ENCODE measurements around the gene EXOC4.

The EXOC4 gene

DNA sequence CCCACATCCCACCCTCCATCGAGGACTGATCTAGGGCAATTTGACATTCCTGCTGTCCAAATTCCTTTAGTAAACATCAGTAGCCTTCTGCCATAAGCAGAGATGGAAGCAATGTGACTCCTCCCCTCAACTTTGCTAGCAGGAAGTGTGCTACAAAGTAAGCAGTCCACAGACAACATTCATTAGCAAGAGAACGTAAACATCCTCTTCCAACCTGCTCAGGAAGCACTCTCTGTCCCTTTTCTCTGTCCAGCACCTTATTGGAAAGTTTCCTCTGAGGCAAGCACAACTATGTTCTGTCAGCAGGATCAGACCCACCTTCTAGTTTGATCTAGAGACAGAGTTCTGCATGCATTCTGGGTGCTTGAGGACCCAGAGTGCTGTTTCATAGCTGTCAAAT lies 826.1 kb downstream of the EXOC4 start:
- Histone ChIP-seq H3K27me3 (no peaks in the 10 kb centered on the region), H3K9ac (no peak overlapping the region), H3K36me3 (peaks cover 29% of the 10 kb centered on the region), H3K4me2 (no peak overlapping the region), H3K9me3 (peaks cover 7% of the 10 kb centered on the region; the same call in 1 of the 2 replicates), H3K4me1 (no peaks in the 10 kb centered on the region), H3K27ac (no peak overlapping the region), H4K20me1 (no peaks in the 10 kb centered on the region), H3K4me3 (no peak overlapping the region)
- no peak for TF ChIP-seq Cebpa-rat (IDR thresholded peaks at IDR 0.05)

- Histone ChIP-seq H4K20me1 (no peaks in the 10 kb centered on the region), H3K27me3 (no peaks in the 10 kb centered on the region), H3K27ac (no peak overlapping the region), H3K4me2 (no peak overlapping the region), H3K4me3 (no peak overlapping the region), H3K4me1 (peaks cover 6% of the 10 kb centered on the region; the same call in 1 of the 2 replicates), H3K36me3 (peaks cover 8% of the 10 kb centered on the region; the same call in 1 of the 2 replicates), H3K9me3 (peaks cover 27% of the 10 kb centered on the region), H3K9ac (no peak overlapping the region)
- TF ChIP-seq Cebpa-rat (IDR thresholded peaks at IDR 0.05): no peak
Observed at GRCh38 chr7:134081695-134082094, 828.8 kb downstream of the EXOC4 start.

DNA sequence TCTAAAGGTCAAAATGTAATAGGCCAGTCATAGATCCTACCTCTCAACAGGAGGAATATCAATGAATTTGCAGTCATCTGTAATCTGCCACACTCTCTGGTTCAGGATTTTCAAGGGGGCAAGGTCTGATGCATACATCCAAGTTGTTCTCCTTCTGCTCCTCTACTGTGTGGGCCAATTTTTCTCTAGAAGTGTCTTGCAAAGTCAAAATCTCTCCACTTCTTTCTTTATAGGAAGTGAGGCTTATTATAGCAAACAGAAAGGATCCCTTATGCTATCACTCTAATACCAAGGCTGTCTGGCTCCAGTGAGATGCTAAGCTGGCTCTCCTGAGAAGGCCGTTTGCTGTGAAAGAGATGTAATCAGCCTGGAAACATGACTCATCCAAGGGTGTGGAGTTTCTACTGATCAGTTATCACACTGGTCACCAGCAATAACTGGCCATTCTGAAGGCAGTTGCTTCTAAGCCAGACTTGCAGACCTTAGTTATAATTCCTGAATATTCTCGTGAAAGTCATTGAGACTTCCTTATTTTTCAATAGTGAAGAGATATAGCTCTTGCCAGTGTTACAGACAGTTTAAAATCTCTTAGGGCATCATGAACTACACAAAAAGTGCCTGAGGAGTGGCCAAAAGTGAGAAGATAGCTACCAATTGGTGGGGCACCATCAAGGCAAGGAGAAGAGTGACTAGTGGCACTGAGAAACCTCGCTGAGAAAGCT lies 831.0 kb downstream of the EXOC4 start:
- Histone ChIP-seq H3K4me1 (peaks cover 6% of the 10 kb centered on the region; the same call in 1 of the 2 replicates), H3K4me3 (no peak overlapping the region), H3K4me2 (no peak overlapping the region), H3K36me3 (no peaks in the 10 kb centered on the region), H3K9ac (no peak overlapping the region), H4K20me1 (no peaks in the 10 kb centered on the region), H3K9me3 (peaks cover 49% of the 10 kb centered on the region), H3K27me3 (no peaks in the 10 kb centered on the region), H3K27ac (no peak overlapping the region)
- TF ChIP-seq Cebpa-rat (IDR thresholded peaks at IDR 0.05): no peak

- no peaks in the 10 kb centered on the region for H3K27me3 ChIP-seq
- H3K4me1 ChIP-seq: peaks cover 6% of the 10 kb centered on the region; the same call in 1 of the 2 replicates
- no peak for TF ChIP-seq Cebpa-rat (IDR thresholded peaks at IDR 0.05)
- no peak overlapping the region for H3K27ac ChIP-seq
- no peak overlapping the region for H3K4me3 ChIP-seq
- peak overlapping the region; percentile 20; the same call in 1 of the 2 replicates for H3K4me2 ChIP-seq
- peaks cover 55% of the 10 kb centered on the region for H3K9me3 ChIP-seq
- H3K9ac ChIP-seq: no peak overlapping the region
- no peaks in the 10 kb centered on the region for H3K36me3 ChIP-seq
- H4K20me1 ChIP-seq: no peaks in the 10 kb centered on the region
Observed at GRCh38 chr7:134084488-134085144, 831.7 kb downstream of the EXOC4 start.

DNA sequence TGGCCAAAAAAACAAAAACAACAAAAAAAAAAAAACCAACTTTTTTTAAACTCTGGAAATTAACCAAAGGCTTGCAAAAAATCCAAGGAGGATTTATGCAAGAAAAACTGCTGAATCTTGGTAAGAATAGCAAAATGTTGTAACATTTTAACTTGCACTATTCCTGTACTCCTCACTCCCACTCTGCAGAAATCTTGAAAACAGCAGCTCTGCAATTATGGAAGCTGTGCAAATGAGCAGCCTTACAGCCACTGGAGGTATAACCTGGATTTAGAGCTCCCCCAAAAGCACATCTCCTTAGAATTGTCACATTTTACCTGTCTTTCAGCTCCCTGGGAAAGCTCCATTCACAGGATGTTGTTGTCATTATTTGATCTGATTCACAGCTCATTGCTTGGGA lies 832.4 kb downstream of the EXOC4 start:
- peaks cover 6% of the 10 kb centered on the region; the same call in 1 of the 2 replicates for H3K4me1 ChIP-seq
- H3K27ac ChIP-seq: no peak overlapping the region
- no peaks in the 10 kb centered on the region for H4K20me1 ChIP-seq
- no peak overlapping the region for H3K9ac ChIP-seq
- no peak for TF ChIP-seq Cebpa-rat (IDR thresholded peaks at IDR 0.05)
- peaks cover 62% of the 10 kb centered on the region for H3K9me3 ChIP-seq
- no peaks in the 10 kb centered on the region for H3K36me3 ChIP-seq
- no peak overlapping the region for H3K4me3 ChIP-seq
- no peaks in the 10 kb centered on the region for H3K27me3 ChIP-seq
- H3K4me2 ChIP-seq: no peak overlapping the region

GRCh38 chr7:134086998-134087735 lies 834.3 kb downstream of the EXOC4 start:
- no peak for TF ChIP-seq Cebpa-rat (IDR thresholded peaks at IDR 0.05)
- H3K4me3 ChIP-seq: no peak overlapping the region

GRCh38 chr7:134088199-134088598 lies 835.3 kb downstream of the EXOC4 start:
- TF ChIP-seq Cebpa-rat (IDR thresholded peaks at IDR 0.05): no peak
- Histone ChIP-seq H3K36me3 (no peaks in the 10 kb centered on the region), H4K20me1 (no peaks in the 10 kb centered on the region), H3K4me1 (peaks cover 6% of the 10 kb centered on the region; the same call in 1 of the 2 replicates), H3K4me3 (no peak overlapping the region), H3K9me3 (peaks cover 83% of the 10 kb centered on the region), H3K4me2 (no peak overlapping the region), H3K9ac (no peak overlapping the region), H3K27me3 (no peaks in the 10 kb centered on the region), H3K27ac (no peak overlapping the region)

More at GRCh38 chr7:134086998-134087735, 834.3 kb downstream of the EXOC4 start:
- no peak overlapping the region for H3K4me2 ChIP-seq
- no peak overlapping the region for H3K9ac ChIP-seq
- no peaks in the 10 kb centered on the region for H3K27me3 ChIP-seq
- H3K36me3 ChIP-seq: no peaks in the 10 kb centered on the region
- H3K9me3 ChIP-seq: peaks cover 79% of the 10 kb centered on the region
- H3K27ac ChIP-seq: no peak overlapping the region
- H3K4me1 ChIP-seq: peaks cover 6% of the 10 kb centered on the region; the same call in 1 of the 2 replicates
- no peaks in the 10 kb centered on the region for H4K20me1 ChIP-seq

DNA sequence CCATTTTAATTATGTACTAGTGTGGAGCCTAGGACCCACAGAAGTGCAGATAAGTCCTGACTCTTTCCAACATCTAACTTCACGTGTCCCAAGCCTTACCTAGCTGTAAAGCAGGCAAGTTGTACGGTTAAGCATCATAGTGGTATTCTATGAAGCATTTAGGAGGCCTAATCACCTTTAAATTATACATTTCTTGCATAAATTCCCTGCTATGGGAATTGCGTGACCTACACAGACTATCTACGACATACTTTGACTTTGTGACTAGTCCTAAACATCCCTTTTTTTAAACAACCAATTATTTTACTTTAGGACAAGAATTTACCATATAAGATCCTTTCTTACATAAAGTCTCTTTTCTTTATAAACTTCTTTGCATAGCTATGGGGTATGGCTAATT lies 836.6 kb downstream of the EXOC4 start:
- H3K4me1 ChIP-seq: peaks cover 6% of the 10 kb centered on the region; the same call in 1 of the 2 replicates
- H3K36me3 ChIP-seq: no peaks in the 10 kb centered on the region
- H3K27ac ChIP-seq: no peak overlapping the region
- no peak for TF ChIP-seq Cebpa-rat (IDR thresholded peaks at IDR 0.05)
- H3K27me3 ChIP-seq: no peaks in the 10 kb centered on the region
- no peaks in the 10 kb centered on the region for H4K20me1 ChIP-seq
- H3K9ac ChIP-seq: no peak overlapping the region
- no peak overlapping the region for H3K4me3 ChIP-seq
- no peak overlapping the region for H3K4me2 ChIP-seq
- peaks cover 78% of the 10 kb centered on the region for H3K9me3 ChIP-seq

- H3K4me2 ChIP-seq: no peak overlapping the region
- H4K20me1 ChIP-seq: no peaks in the 10 kb centered on the region
- no peaks in the 10 kb centered on the region for H3K9me3 ChIP-seq
- H3K4me3 ChIP-seq: no peak overlapping the region
- peaks cover 15% of the 10 kb centered on the region for H3K4me1 ChIP-seq
- no peak overlapping the region for H3K9ac ChIP-seq
- H3K27me3 ChIP-seq: no peaks in the 10 kb centered on the region
- TF ChIP-seq Cebpa-rat (IDR thresholded peaks at IDR 0.05): no peak
- no peaks in the 10 kb centered on the region for H3K36me3 ChIP-seq
- H3K27ac ChIP-seq: no peak overlapping the region
Observed at GRCh38 chr7:134098072-134098471, 845.2 kb downstream of the EXOC4 start.

Measured in BLaER1 (cell line).